Panc1 (cell line): Measurements from ENCODE around the gene ALDH4A1.

ENCODE experiments used
- POLR2AphosphoS5 ChIP-seq: IDR thresholded peaks from 2 replicates; pipeline ENCODE4 v1.6.1; 2012; ENCODE audit warnings: mild to moderate bottlenecking, low read depth, low read length, moderate library complexity
- SIN3A ChIP-seq: IDR thresholded peaks from 2 replicates; pipeline ENCODE4 v1.6.1; 2012; ENCODE audit warnings: low read depth, mild to moderate bottlenecking, low read length, moderate library complexity, borderline replicate concordance; ENCODE audit not compliant: insufficient read depth
- TCF7L2 ChIP-seq: IDR thresholded peaks from 2 replicates; pipeline ENCODE4 v1.6.1; 2011; ENCODE audit warnings: mild to moderate bottlenecking, low read depth, low read length, inconsistent platforms
- TF ChIP-seq, protein P1 (sequence below): fragments of 450-650 bp; IDR thresholded peaks from 2 replicates; pipeline ENCODE4 v1.5.1; 2017; ENCODE audit warnings: mild to moderate bottlenecking
- TF ChIP-seq, protein P2 (sequence below), 2 experiments: IDR thresholded peaks; 2 replicates each; pipeline ENCODE4 v1.6.1; 2011 to 2012; ENCODE audit warnings: low read depth in 2 of 2, control low read depth in 1 of 2, low read length in 1 of 2, mild to moderate bottlenecking in 1 of 2, moderate library complexity in 1 of 2; ENCODE audit not compliant: insufficient read depth in 1 of 2

DNA sequence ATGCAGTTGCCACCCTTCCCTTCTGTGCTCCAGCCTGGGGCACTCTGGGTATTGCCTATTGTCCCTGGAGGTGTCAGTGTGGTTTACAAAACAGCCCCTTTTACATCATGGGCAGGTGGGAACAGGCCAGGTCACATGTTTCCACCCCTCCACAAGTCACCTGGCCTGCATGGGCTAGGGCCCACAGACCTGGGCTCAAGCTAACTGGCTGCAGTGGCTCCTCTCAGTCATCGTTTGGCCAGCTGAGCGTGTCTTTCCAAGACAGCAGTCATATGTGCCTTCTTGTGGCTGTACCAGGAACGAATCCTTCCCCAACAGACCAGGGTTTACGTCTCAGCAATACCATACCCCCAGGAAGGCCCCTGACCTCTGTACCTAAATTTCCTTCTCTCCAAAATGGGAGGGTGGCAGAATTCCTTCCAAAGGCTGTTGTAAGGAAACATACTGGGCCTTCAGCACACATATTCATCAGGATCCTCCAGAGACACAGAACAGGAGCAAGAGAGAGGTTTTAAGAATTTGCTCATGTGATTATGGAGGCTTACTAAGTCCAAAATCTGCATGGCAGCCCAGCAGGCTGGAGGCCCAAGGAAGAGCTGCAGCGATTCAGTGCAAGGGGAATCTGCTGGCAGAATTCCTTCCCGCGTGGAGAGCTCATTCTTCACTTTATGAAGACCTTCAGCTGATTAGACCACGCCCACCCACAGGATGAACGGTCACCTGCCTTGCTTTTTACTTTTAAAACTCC is 32.3 kb downstream of the ALDH4A1 start:
- TF ChIP-seq, protein P1, sequence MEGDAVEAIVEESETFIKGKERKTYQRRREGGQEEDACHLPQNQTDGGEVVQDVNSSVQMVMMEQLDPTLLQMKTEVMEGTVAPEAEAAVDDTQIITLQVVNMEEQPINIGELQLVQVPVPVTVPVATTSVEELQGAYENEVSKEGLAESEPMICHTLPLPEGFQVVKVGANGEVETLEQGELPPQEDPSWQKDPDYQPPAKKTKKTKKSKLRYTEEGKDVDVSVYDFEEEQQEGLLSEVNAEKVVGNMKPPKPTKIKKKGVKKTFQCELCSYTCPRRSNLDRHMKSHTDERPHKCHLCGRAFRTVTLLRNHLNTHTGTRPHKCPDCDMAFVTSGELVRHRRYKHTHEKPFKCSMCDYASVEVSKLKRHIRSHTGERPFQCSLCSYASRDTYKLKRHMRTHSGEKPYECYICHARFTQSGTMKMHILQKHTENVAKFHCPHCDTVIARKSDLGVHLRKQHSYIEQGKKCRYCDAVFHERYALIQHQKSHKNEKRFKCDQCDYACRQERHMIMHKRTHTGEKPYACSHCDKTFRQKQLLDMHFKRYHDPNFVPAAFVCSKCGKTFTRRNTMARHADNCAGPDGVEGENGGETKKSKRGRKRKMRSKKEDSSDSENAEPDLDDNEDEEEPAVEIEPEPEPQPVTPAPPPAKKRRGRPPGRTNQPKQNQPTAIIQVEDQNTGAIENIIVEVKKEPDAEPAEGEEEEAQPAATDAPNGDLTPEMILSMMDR = no peak
- TF ChIP-seq, protein P2, sequence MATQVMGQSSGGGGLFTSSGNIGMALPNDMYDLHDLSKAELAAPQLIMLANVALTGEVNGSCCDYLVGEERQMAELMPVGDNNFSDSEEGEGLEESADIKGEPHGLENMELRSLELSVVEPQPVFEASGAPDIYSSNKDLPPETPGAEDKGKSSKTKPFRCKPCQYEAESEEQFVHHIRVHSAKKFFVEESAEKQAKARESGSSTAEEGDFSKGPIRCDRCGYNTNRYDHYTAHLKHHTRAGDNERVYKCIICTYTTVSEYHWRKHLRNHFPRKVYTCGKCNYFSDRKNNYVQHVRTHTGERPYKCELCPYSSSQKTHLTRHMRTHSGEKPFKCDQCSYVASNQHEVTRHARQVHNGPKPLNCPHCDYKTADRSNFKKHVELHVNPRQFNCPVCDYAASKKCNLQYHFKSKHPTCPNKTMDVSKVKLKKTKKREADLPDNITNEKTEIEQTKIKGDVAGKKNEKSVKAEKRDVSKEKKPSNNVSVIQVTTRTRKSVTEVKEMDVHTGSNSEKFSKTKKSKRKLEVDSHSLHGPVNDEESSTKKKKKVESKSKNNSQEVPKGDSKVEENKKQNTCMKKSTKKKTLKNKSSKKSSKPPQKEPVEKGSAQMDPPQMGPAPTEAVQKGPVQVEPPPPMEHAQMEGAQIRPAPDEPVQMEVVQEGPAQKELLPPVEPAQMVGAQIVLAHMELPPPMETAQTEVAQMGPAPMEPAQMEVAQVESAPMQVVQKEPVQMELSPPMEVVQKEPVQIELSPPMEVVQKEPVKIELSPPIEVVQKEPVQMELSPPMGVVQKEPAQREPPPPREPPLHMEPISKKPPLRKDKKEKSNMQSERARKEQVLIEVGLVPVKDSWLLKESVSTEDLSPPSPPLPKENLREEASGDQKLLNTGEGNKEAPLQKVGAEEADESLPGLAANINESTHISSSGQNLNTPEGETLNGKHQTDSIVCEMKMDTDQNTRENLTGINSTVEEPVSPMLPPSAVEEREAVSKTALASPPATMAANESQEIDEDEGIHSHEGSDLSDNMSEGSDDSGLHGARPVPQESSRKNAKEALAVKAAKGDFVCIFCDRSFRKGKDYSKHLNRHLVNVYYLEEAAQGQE (IDR thresholded peaks at IDR 0.05; ENCODE audit: insufficient read depth in 1 of 2, low read depth in 2 of 2, low read length in 1 of 2) = no peak
- TF ChIP-seq POLR2AphosphoS5 (no peak), SIN3A (no peak), TCF7L2 (no peak)
